GM12874 (cell line): ENCODE measurements around the gene SGCA.

Experiments used
- CTCF ChIP-seq: IDR thresholded peaks from 2 replicates; pipeline ENCODE4 v1.5.1; 2011; ENCODE audit warnings: low read depth, mild to moderate bottlenecking, control low read depth, low read length, moderate library complexity; ENCODE audit not compliant: insufficient read depth

Gene SGCA

GRCh38 chr17:50207792-50208567, 42.2 kb downstream of the SGCA start:
- no peak for TF ChIP-seq CTCF

- TF ChIP-seq CTCF, result no peak
Observed at GRCh38 chr17:50208611-50209061, 42.8 kb downstream of the SGCA start.

- no peak for TF ChIP-seq CTCF
Observed at GRCh38 chr17:50209133-50209471, 43.3 kb downstream of the SGCA start.

GRCh38 chr17:50209472-50210239, 43.9 kb downstream of the SGCA start:
- no peak for TF ChIP-seq CTCF

GRCh38 chr17:50210240-50211225, 44.7 kb downstream of the SGCA start:
- no peak for TF ChIP-seq CTCF

GRCh38 chr17:50211249-50212120, 45.7 kb downstream of the SGCA start:
- TF ChIP-seq CTCF, result no peak
